Kidney (tissue), 14 donors: Measurements from ENCODE around the gene LRBA. TPM values are rescaled to one million over a fixed set of nuclear protein-coding genes. Genes with fewer than 3 reads are reported as not detected.

Experiments
- DNase-seq, 5 donors: peaks; one replicate each; pipeline ENCODE4 v3.0.0-alpha.2; 2013 to 2020
- FAIRE-seq: peaks from 2 replicates; lab custom pipeline; 2012; peaks lifted over from hg19 to GRCh38; lab: Jason Lieb, UNC
- H3K27ac ChIP-seq, 2 donors: one replicate each; pipeline ENCODE4 v1.7.0; 2013; ENCODE audit warnings: low read depth in 2 of 2, low read length in 2 of 2, inconsistent platforms in 1 of 2
- H3K27me3 ChIP-seq: one replicate; pipeline ENCODE4 v1.7.1; 2013; ENCODE audit warnings: low read length, inconsistent platforms; ENCODE audit not compliant: control insufficient read depth, insufficient read depth
- H3K36me3 ChIP-seq, 3 donors: one replicate each; pipeline versions ENCODE4 v1.7.0 to v1.7.1; 2013; ENCODE audit warnings: low read length in 3 of 3, control low read depth in 1 of 3, inconsistent platforms in 1 of 3; ENCODE audit not compliant: insufficient read depth in 3 of 3, control insufficient read depth in 2 of 3
- H3K4me1 ChIP-seq, 3 donors: one replicate each; pipeline versions ENCODE4 v1.7.0 to v1.7.1; 2013; ENCODE audit warnings: low read length in 3 of 3, inconsistent platforms in 1 of 3, low read depth in 1 of 3; ENCODE audit not compliant: control insufficient read depth in 2 of 3, insufficient read depth in 2 of 3
- H3K4me3 ChIP-seq, 3 donors: one replicate each; pipeline versions ENCODE4 v1.7.0 to v1.8.1; 2013; ENCODE audit warnings: low read length in 3 of 3, control low read depth in 1 of 3, inconsistent platforms in 1 of 3
- H3K9ac ChIP-seq, 3 donors: one replicate each; pipeline versions ENCODE4 v1.7.0 to v1.7.1; 2013; ENCODE audit warnings: low read length in 3 of 3, control low read depth in 1 of 3, inconsistent platforms in 1 of 3
- H3K9me3 ChIP-seq, 3 donors: one replicate each; pipeline versions ENCODE4 v1.7.0 to v1.7.1; 2013; ENCODE audit warnings: low read length in 3 of 3, control low read depth in 1 of 3, inconsistent platforms in 1 of 3; ENCODE audit not compliant: control insufficient read depth in 2 of 3, insufficient read depth in 1 of 3
- intact Hi-C: fragments of 100-400 bp; cut with DNase I; formaldehyde crosslinking; loops from one replicate; pipeline ENCODE4 v1.11.1; 2022
- polyA plus RNA-seq: library from polyadenylated mRNA; stranded (reverse); fragments of 350-450 nt; fragmentation: Illumina TruSeq; extraction: RNeasy Lipid Tissue Mini Kit (QIAGEN cat#74804); gene quantifications from one replicate; pipeline ENCODE4 v1.2.3, GENCODE V29; 2014; ENCODE audit warnings: low read depth, low replicate concordance; ENCODE audit not compliant: insufficient read depth
- total RNA-seq: library from RNA; stranded (reverse); fragmentation: NEBNext Ultra II Directional; extraction: Animal tissue kit (Norgen Biotek cat#: 25700); gene quantifications from one replicate; pipeline ENCODE4 v1.2.1, GENCODE V29; 2021
- TF ChIP-seq, protein P1 (sequence below): IDR thresholded peaks from 3 replicates; pipeline ENCODE4 v1.5.1; 2012; ENCODE audit warnings: mild to moderate bottlenecking, moderate library complexity, borderline replicate concordance; ENCODE audit not compliant: insufficient read depth; ENCODE audit errors: extremely low read depth
- donor health status: control.
- donor health status: control.
- donor health status: control.
- donor health status: control.
- donor health status: control.
- donor health status: DM: yes; HTN: yes; CAD: no.
- donor health status: Normal renal cell carcinoma (clear cell type).

Gene LRBA
- total and polyA plus RNA-seq, 2 donors from 2014 or later, result 20.3 to 76.7 TPM

DNA sequence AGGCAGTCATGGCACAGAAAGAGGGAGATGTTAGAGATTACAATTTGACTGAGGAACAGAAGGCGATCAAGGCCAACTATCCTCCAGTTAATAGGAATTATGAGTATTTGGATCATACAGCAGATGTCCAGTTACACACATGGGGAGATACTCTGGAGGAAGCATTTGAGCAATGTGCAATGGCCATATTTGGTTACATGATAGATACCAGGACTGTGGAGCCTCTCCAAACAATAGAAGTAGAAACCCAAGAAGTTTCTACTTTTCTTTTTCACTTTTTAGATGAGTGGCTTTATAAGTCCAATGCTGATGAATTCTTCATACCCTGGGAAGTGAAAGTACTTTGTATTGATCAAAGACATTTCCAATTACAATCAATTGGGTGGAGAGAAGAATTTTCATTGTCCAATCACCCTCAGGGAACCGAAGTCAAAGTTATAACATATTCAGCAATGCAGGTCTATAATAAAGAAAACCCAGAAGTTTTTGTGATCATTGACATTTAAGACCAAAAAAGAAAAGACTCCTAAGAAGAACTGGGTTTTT is 294.0 kb downstream of the LRBA start:
- Histone ChIP-seq H3K27ac (no peak overlapping the region), H3K9ac (no peak overlapping the region), H3K9me3 (no peaks in the 10 kb centered on the region), H3K4me3 (no peak overlapping the region), H3K36me3 (no peaks in the 10 kb centered on the region), H3K4me1 (peaks cover 0 to 11% (median 5%) of the 10 kb centered on the region in 3 donors), H3K27me3 (no peaks in the 10 kb centered on the region)
- TF ChIP-seq, protein P1, sequence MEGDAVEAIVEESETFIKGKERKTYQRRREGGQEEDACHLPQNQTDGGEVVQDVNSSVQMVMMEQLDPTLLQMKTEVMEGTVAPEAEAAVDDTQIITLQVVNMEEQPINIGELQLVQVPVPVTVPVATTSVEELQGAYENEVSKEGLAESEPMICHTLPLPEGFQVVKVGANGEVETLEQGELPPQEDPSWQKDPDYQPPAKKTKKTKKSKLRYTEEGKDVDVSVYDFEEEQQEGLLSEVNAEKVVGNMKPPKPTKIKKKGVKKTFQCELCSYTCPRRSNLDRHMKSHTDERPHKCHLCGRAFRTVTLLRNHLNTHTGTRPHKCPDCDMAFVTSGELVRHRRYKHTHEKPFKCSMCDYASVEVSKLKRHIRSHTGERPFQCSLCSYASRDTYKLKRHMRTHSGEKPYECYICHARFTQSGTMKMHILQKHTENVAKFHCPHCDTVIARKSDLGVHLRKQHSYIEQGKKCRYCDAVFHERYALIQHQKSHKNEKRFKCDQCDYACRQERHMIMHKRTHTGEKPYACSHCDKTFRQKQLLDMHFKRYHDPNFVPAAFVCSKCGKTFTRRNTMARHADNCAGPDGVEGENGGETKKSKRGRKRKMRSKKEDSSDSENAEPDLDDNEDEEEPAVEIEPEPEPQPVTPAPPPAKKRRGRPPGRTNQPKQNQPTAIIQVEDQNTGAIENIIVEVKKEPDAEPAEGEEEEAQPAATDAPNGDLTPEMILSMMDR, result no peak
- FAIRE-seq, result no peak
- no peak for DNase-seq
- intact Hi-C loops, result no loop called here

DNA sequence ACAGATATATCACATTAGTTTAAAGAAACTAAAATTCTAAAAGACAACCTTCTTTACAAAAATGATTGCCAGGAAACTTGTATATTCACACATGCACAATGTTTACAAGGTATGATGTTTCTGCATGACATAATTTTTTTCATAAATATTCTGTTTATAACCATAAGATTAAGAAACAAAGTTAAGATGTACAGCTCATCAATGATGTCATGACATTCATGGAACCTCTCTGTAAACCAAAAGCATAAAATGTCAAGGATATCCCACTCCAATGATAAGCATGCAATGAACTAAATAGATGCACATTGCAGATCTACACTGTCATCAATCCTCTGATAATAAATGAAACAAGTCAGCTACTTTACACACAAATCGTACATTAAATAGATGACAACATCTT is 297.1 kb downstream of the LRBA start:
- Histone ChIP-seq H3K36me3 (no peaks in the 10 kb centered on the region), H3K4me1 (peaks cover 0 to 5% (median 0%) of the 10 kb centered on the region in 3 donors), H3K27me3 (no peaks in the 10 kb centered on the region), H3K27ac (no peak overlapping the region), H3K4me3 (no peak overlapping the region), H3K9ac (no peak overlapping the region), H3K9me3 (no peaks in the 10 kb centered on the region)
- intact Hi-C loops, result no loop called here
- TF ChIP-seq, protein P1, result no peak
- FAIRE-seq (no peak), DNase-seq (no peak)

DNA sequence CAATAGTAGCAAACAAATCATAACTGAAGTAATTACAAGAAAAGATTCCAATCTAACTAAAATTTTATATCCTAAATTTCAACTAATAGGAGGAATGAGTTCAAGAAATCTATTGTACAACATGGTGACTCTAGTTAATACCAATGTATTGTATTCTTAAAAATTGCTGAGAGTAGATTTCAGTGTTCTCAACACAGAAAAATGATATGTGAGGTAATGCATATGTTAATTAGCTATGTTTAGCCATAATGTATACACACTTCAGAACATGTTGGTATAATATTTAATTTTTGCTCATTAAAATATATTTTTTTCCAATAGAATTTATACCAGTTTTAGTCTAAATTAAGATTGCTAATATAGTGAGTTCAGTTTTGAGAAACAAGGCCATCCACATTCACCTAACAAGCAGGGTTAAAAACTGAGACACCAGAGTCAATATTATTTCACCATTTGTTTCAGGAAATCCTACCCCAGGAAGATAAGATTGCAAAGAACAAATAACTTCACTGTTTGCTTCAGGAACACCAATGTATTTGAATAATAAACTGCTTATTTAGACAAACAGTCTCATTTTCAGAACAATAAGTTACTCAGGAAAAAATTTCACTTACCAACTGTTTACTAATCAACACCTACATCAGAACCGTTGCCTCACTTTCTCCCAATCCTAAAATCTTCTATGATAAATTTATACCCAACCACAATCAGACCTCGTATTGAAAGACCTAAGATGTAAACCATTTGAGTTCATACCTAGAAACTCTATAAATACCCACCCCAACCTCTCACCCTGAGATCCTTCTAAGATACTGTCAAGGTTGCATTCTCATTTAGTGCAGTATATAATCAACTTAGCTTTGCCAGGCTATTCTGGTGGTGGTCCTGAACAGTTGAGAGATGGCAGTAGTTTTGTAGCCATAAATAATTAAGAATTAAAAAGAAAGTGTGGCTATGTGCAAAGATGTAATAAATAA is 300.3 kb downstream of the LRBA start:
- H3K4me3 ChIP-seq, result no peak overlapping the region
- TF ChIP-seq, protein P1, result no peak
- no peaks in the 10 kb centered on the region for H3K27me3 ChIP-seq
- intact Hi-C loops, result no loop called here
- DNase-seq, result no peak
- H3K36me3 ChIP-seq, result no peaks in the 10 kb centered on the region
- FAIRE-seq, result peak; percentile 42
- H3K9ac ChIP-seq, result no peak overlapping the region
- H3K4me1 ChIP-seq, result no peaks in the 10 kb centered on the region
- H3K9me3 ChIP-seq, result no peaks in the 10 kb centered on the region
- H3K27ac ChIP-seq, result no peak overlapping the region
